ENCODE results near the gene TIGD1.

TIGD1 gene

GRCh38 chr2:232521959-232522622 is 28.3 kb downstream of the TIGD1 start:
- DNase-seq, result no peak

- DNase-seq, result no peak
Observed at GRCh38 chr2:232521098-232521497, 29.3 kb downstream of the TIGD1 start.

DNA sequence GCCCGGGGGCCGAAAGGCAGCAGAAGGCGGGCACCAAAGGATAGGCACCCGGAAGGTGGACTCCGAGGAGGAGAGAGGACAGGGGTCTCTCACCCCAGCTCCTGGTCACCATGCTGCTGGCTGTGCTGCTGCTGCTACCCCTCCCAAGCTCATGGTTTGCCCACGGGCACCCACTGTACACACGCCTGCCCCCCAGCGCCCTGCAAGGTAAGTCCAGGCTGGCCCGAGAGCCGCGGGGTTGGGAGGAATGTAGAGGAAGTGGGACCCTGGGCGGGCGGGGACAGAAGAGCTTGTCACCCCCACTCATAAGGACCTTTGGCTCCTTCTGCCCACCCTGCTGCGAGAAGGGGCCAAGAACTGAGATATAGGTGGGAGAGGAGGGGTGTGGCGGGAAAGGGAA is 29.9 kb downstream of the TIGD1 start:
- DNase-seq, result no peak

GRCh38 chr2:232519581-232520438 is 30.5 kb downstream of the TIGD1 start, which contains the start of gene PRSS56:
PRSS56 (plus strand) TSS chr2:232520388; CDS start chr2:232520599, 211 bp downstream.
- no peak for DNase-seq

DNA sequence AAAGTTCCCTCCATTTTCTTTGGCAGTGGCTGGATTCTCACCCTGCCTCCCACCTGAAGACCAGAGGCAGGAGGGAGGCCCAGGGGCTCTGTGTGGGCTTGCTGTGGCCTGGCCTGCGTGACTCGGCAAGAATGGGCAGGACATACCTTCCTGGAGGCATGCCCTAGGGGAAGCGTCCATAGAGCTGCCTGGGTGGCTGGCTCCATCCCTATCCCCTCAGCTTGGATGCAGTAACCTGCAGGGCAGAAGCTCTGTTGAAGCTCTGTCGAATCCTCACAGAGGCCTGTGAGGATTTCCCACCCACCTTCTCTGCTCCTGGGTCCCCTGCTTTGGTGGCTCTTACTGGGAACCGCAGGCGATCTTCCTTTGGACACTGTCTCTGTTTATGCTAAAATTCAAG is 31.5 kb downstream of the TIGD1 start:
- DNase-seq, result no peak

DNA sequence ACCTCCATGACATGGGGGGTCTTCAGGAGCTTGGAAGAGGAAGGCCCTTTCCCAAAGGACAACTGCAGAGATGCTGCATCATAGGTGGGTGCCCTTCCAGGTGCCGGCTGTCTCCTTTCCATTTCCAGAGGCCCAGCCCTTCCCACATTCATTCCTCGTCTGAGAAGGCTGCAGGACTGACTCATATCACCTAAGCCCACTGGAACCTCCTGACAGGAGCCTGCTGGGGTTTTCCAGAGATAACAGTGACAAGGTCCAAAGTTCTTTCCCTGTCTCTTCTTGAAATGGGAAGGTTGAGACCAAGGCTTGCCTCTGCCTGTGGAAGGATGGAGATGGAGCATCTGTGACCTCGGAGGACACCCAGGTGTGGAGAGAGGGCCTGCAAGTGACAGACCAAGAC is 33.8 kb downstream of the TIGD1 start:
- no peak for DNase-seq

- DNase-seq, result no peak
Observed at GRCh38 chr2:232515639-232516038, 34.7 kb downstream of the TIGD1 start.

GRCh38 chr2:232513353-232513752 is 37.0 kb downstream of the TIGD1 start:
- no peak for DNase-seq

DNA sequence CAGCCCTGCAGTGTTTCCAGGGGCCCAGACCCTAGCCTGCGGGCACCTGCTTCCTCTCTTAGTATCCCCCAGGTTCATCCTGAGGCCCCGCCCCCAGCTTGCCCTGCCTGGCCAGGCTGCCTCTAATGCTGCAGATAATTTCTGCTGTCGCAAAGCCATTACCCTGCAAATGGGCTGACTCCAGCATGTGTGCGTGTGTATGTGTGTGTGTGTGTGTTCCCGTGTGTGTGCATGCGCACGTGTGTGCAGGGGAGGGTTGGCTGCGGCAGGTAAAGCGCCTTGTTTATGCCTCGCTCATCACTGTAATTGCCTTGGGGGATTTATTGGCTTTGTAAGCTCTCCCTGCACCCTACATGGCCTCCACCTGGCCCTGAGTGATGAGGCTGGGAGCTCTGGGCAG is 37.8 kb downstream of the TIGD1 start:
- DNase-seq, result no peak

DNA sequence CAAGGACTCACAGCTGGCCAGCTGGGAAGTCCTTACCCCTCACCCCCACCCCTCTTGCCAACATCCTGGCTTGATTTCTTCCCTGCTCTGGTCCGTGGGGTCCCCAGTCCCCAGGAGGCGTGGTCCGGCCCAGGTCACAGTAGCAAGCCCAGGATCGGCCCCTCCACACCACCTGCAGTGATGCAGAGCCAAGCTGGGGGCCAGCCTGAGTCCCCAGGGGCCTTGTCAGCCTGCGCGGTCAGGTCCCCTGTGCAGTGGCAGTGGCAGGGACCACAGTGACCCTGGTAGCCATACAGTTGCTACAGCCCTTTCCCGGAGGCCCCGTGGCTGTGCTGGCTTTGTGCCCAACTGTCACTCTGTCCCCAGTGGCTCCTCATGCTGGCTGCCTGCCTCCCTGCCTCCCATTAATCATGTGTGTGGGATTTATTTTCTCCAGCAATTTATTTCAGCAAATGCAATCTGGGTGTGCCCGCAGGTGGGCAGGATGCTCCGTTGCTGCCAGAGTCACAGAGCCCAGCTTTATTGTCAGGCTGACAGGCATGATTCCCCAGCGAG is 38.9 kb downstream of the TIGD1 start:
- DNase-seq, result no peak

DNA sequence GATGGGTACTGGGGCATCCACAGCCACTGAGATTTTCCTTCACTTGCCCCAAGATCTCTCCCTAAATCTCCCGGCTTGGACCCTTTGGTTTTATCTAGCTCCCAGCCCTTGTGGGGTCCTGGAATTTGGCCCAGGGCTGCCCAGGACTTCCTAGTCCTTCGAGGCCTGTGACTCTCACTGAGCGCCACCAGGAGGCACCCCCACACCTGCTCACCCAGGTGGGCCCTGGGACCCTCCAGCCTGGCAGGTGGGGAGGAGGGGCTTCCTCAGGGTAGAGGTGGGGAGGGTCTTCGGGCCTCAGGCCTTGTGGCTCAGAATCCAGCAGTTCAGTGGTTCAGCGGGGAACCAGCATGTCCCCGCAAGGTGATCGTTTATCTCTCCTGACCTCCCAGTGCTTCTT is 42.1 kb downstream of the TIGD1 start:
- no peak for DNase-seq

GRCh38 chr2:232506709-232507108 is 43.6 kb downstream of the TIGD1 start:
- no peak for DNase-seq

GRCh38 chr2:232505856-232506255 is 44.5 kb downstream of the TIGD1 start:
- DNase-seq, result no peak

- no peak for DNase-seq
Observed at GRCh38 chr2:232504438-232504837, 45.9 kb downstream of the TIGD1 start.

DNA sequence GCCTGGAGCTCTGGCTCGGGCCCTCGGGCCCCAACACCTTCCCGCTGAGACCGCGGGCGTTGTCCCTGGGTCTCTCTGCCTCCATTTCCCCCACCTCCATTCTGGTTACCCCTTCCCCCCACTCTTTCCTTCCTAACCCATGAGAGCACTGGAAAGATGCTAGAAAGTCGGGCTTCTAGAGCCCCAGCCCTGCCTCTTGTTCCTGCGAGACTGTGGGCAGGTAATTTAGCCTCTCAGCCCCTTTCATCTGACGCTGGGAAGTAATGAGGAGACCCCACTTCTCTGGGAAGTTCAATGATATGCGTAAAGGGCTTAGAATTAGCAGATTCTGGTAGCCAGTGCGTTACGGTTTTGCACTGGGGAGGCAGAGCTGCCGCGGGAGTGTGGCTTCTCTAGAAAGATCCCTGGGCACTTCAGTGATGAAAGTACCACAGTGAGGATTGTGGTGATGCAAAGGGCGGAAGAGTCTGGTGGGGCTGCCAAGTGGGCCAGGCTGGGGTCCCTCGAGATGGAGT is 46.5 kb downstream of the TIGD1 start:
- DNase-seq, result no peak

- no peak for DNase-seq
Observed at GRCh38 chr2:232502911-232503808, 47.2 kb downstream of the TIGD1 start.

DNA sequence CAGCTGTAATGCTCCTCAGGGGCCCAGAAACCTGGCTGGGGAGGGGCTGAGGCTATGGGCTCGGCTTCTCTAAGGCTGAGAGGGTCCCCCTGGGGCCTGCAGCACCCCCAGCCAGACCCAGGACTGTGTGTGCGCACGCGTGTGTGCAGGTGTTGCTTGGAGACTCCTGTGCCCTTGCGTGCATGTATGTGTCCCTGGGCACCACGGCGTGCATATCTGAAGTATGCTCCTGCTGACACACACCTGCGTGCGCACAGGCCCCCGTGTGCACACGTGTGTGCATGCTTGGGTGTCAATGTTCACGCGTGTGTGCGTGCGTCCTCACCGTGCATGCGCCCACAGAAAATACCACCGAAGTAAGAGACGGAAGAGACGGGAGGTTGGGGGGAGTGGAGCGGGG is 47.8 kb downstream of the TIGD1 start:
- no peak for DNase-seq

GRCh38 chr2:232501794-232502390 is 48.5 kb downstream of the TIGD1 start:
- no peak for DNase-seq

- no peak for DNase-seq
Observed at GRCh38 chr2:232501331-232501771, 49.0 kb downstream of the TIGD1 start.

GRCh38 chr2:232498452-232498851 is 51.9 kb downstream of the TIGD1 start:
- DNase-seq, result no peak

Data from NCI-H187 treated with DMSO at 0.1 percent for 48 hours (cell line).